Measurements from ENCODE around the gene VPS16.

VPS16 gene

DNA sequence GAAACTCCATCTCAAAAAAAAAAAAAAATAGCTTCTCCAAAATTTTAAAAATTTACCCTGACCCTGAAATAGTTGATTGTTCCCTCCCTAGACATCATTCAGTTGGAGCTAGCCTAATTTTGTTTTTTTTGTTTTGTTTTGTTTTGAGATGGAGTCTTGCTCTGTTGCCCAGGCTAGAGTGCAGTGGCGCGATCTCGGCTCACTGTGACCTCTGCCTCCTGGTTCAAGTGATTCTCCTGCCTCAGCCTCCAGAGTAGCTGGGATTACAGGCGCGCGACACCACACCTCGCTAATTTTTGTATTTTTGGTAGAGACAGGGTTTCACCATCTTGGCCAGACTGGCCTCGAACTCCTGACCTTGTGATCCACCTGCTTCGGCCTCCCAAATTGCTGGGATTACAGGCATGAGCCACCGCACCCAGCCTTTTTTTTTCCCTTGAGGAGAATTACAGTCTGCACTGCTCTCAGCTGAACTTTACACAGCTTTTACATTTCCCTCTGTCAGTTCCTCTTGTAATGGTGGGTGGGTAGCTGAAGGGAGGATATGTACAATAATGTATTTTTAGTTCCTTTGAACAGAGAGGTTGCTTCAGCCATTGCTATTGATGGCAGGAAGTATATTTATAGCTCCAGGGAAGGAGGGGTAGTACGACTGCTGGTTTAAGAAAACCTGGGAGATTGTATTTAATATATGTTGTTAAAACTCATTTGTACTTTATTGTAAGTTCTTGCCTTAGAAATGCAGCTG lies 60.5 kb downstream of the VPS16 start:
- DNase-seq (ENCODE audit: low spot score), result no peak

DNA sequence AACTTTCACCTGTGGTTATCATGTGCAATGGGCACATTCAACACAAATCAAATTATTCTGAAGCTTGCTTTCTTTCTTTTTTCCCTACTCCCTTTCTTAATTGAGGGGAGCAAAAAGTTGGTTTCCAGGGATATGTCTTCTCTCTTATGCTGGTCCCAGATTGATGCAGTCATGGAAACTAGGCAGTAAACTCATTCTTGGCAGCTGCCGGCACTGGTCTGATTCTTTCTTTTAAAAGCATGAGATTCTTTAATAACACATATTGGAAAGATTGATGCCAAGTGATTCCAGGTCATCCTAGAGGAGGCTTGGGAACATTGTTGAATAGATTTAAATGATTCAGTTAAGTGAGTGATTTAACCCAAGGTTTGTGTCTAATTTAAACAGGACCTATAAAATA lies 61.7 kb downstream of the VPS16 start:
- DNase-seq (ENCODE audit: low spot score), result no peak

DNA sequence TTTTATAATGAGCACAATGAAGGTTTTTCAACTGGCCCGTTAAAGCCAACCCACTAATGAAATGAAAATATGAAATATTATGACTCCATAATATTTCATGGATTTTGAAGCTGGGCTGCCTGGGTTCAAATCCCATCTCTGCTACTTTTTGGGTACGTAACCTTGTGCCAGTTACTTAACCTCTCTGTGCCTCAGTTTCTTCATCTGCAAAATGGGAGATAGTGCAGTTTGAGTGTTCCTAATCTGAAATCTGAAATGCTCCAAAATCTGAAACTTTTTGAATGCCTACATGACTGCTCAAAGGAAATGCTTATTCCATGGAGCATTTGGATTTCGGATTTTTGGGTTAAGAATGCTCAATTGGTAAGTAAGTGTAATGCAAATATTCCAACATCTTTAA lies 62.3 kb downstream of the VPS16 start:
- DNase-seq (ENCODE audit: low spot score), result no peak

DNA sequence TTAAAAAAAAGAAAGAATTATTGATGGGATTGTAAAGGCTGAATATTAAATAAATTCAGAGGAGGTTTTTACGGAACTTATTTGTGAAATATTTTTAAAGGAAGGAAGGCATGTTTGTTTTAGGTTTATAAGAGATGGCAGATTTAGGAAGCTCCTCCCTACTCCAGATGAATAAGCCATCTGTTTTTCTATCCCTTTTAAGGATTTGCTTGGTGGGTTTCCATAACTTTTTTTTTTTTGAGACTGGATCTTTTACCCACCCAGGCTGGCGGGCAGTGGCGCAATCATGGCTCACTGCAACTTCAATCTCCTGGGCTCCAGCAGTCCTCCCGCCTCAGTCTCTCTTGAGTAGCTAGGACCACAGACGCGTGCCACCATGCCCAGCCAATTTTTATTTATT lies 63.1 kb downstream of the VPS16 start:
- DNase-seq (ENCODE audit: low spot score), result no peak

DNA sequence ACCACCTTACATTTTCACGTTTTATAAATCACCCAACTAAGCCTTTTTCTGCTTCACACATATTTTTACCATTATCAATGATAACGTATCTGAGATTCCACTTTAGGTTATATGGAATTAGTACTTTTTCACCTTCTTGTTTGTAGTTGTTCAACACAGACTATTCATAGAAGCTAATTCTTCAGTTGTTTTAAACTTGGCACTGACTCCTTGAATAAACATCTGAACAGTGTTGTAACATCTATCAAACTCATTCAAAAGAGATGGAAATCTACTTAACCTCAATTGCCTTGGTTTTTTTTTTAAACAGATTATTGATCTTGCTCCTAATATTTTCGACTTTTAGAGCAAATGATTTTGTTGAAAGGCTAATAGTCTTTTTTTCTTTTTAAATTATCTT lies 67.0 kb downstream of the VPS16 start:
- no peak for DNase-seq (ENCODE audit: low spot score)

DNA sequence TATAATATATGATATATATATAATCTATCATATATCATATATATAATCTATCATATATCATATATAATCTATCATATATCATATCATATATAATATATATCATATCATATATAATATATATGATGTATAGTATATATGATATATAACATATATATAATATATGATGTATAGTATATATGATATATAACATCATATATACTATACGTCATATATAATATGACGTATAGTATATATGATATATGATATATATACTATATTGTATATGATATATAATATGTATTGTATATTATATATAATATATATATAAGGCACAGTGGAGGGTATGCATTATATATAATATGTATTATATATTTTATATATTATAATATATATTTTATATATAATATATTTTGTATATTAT lies 69.4 kb downstream of the VPS16 start:
- no peak for DNase-seq (ENCODE audit: low spot score)

DNA sequence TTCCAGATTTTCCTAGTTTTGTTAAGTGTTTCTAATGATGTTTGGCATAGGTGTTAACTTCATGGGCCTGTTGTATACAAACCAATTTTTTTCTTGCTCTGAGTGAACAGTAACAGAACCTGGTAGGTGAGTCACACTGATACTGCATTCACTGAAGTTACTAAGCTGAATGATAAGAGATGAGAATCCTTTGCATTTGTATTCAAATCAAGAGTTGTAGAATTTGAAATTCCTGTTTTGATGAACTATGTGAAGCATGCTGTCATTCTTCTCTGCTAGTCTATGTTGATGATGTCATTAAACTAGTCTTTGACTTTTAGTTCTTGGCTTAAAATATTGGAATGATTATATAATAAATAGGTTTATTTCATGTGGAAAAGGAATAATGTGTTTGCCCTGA lies 70.7 kb downstream of the VPS16 start:
- no peak for DNase-seq (ENCODE audit: low spot score)

DNA sequence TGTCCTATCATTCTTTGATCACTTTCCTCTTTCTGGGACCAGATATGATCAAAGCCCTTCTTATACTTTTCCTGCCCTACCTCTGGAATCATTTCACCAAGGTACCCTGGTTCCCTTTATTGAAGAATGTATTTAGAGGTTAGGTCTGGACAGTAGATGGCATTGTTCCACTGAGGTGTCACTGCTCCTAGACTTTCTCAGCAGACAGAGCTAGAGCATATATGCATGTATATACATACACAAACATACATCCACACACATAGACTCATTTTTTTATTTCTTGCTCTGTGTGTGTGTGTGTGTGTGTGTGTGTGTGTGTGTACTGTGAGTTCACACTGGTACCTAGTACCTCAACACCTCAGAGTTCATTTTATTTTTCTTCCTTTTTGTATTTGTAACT lies 73.6 kb downstream of the VPS16 start:
- DNase-seq (ENCODE audit: low spot score), result no peak
